ENCODE data around the gene CTNNA2. TPM values are rescaled to one million over a fixed set of nuclear protein-coding genes. Genes with fewer than 3 reads are reported as not detected.

CTNNA2 gene
- polyA plus RNA-seq, 1 of the 3 experiments (the other 2 are of a cell fraction), result 0.30 TPM

DNA sequence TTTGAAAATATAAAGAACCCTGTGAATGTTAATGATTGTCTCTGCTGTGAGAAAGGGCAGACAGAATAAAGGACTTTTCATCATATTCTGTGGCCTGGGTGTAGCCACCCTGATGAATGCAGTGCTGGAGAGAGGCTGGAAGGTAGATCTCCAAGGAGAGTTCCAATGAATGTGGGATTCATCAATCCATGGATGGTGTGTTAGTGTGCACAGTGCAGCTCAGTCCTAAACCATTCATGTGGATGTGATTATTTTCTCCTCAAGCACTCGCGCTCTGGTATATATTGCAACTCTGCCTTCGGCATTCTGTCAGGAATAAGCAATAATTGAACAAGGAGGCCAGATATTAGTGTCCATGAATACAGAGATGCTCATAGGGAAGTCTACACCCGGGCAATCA, 744.6 kb downstream of the CTNNA2 start:
- Histone ChIP-seq H3K27ac (ENCODE audit: low read depth in 2 of 2, low read length in 1 of 2) (no peak overlapping the region), H3K36me3 (replicated peaks in 1 of 2; ENCODE audit: control insufficient read depth in 1 of 2, insufficient read depth in 2 of 2, low read length in 1 of 2) (no peaks in the 10 kb centered on the region), H3K9ac (no peak overlapping the region), H3K4me3 (ENCODE audit: low read depth in 2 of 2, low read length in 1 of 2) (no peak overlapping the region), H3K9me3 (no peaks in the 10 kb centered on the region), H3F3A (replicated peaks; ENCODE audit: insufficient read depth) (no peaks in the 10 kb centered on the region), H3K79me2 (ENCODE audit: insufficient read depth) (no peaks in the 10 kb centered on the region), H2AFZ (ENCODE audit: low read depth) (no peak overlapping the region), H3K4me1 (ENCODE audit: control insufficient read depth in 1 of 2, insufficient read depth in 2 of 2, low read depth in 1 of 2, low read length in 1 of 2) (peaks cover 0 to 6% of the 10 kb centered on the region in 2 experiments; a peak in 1 of 4 replicates), H3K4me2 (no peak overlapping the region), H3K27me3 (ENCODE audit: insufficient read depth) (no peaks in the 10 kb centered on the region), H4K20me1 (ENCODE audit: insufficient read depth) (no peaks in the 10 kb centered on the region), H3K9me2 (no peaks in the 10 kb centered on the region)
- no peak for DNase-seq
- POLR2A ChIA-PET, result no interaction called here
- TF ChIP-seq RXRA (IDR thresholded peaks at IDR 0.05; ENCODE audit: borderline replicate concordance, low read depth) (no peak), NRF1 (IDR thresholded peaks at IDR 0.05; ENCODE audit: low read depth, low read length) (no peak), SIN3A (IDR thresholded peaks at IDR 0.05; ENCODE audit: borderline replicate concordance, low read depth, low read length) (no peak), POLR2AphosphoS5 (IDR thresholded peaks at IDR 0.05; ENCODE audit: low read depth, low read length) (no peak), EZH2phosphoT487 (IDR thresholded peaks at IDR 0.05; ENCODE audit: borderline replicate concordance, low read depth) (no peak), RAD21 (IDR thresholded peaks at IDR 0.05; ENCODE audit: low read length) (no peak), MXI1 (IDR thresholded peaks at IDR 0.05; ENCODE audit: low read depth, low read length) (no peak)
- TF ChIP-seq, protein P1, sequence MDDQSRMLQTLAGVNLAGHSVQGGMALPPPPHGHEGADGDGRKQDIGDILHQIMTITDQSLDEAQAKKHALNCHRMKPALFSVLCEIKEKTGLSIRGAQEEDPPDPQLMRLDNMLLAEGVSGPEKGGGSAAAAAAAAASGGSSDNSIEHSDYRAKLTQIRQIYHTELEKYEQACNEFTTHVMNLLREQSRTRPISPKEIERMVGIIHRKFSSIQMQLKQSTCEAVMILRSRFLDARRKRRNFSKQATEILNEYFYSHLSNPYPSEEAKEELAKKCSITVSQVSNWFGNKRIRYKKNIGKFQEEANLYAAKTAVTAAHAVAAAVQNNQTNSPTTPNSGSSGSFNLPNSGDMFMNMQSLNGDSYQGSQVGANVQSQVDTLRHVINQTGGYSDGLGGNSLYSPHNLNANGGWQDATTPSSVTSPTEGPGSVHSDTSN (IDR thresholded peaks at IDR 0.05), result no peak
- 52% methylated on average over 4 of the region's 4 CpGs for WGBS (ENCODE audit: low lambda C conversion rate)
- CTCF ChIA-PET, result interaction anchor here (0.6 to 3.8 kb wide), 8 partner anchors 8 to 286 kb away, joined by 3 to 18 read pairs (median 3); no protein-coding TSS in a partner anchor

- H4K20me1 ChIP-seq (ENCODE audit: insufficient read depth), result no peaks in the 10 kb centered on the region
- TF ChIP-seq, protein P2, sequence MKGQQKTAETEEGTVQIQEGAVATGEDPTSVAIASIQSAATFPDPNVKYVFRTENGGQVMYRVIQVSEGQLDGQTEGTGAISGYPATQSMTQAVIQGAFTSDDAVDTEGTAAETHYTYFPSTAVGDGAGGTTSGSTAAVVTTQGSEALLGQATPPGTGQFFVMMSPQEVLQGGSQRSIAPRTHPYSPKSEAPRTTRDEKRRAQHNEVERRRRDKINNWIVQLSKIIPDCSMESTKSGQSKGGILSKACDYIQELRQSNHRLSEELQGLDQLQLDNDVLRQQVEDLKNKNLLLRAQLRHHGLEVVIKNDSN (IDR thresholded peaks at IDR 0.05; ENCODE audit: borderline replicate concordance, low read depth), result no peak
- TF ChIP-seq USF2 (IDR thresholded peaks at IDR 0.05; ENCODE audit: borderline replicate concordance, low read depth, low read length) (no peak), SMC3 (IDR thresholded peaks at IDR 0.05; ENCODE audit: low read depth, low read length) (no peak), GATA2 (CRISPR knock-in tag; IDR thresholded peaks at IDR 0.05) (peak; percentile 68), RAD21 (IDR thresholded peaks at IDR 0.05; ENCODE audit: low read length) (no peak), RFX5 (IDR thresholded peaks at IDR 0.05; ENCODE audit: low read length) (no peak)
- TF ChIP-seq, protein P3, sequence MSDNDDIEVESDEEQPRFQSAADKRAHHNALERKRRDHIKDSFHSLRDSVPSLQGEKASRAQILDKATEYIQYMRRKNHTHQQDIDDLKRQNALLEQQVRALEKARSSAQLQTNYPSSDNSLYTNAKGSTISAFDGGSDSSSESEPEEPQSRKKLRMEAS (IDR thresholded peaks at IDR 0.05; ENCODE audit: low read depth), result no peak
- TF ChIP-seq, protein P4, sequence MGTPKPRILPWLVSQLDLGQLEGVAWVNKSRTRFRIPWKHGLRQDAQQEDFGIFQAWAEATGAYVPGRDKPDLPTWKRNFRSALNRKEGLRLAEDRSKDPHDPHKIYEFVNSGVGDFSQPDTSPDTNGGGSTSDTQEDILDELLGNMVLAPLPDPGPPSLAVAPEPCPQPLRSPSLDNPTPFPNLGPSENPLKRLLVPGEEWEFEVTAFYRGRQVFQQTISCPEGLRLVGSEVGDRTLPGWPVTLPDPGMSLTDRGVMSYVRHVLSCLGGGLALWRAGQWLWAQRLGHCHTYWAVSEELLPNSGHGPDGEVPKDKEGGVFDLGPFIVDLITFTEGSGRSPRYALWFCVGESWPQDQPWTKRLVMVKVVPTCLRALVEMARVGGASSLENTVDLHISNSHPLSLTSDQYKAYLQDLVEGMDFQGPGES (IDR thresholded peaks at IDR 0.05; ENCODE audit: low read depth, low read length), result no peak
- no peak overlapping the region for H3K27ac ChIP-seq (ENCODE audit: low read depth in 2 of 2, low read length in 1 of 2)
- H3F3A ChIP-seq (replicated peaks; ENCODE audit: insufficient read depth), result no peaks in the 10 kb centered on the region
- no peaks in the 10 kb centered on the region for H3K9me3 ChIP-seq
- H3K9ac ChIP-seq, result no peak overlapping the region
- WGBS (ENCODE audit: low lambda C conversion rate), result 19% methylated on average over 5 of the region's 5 CpGs
- no peak overlapping the region for H3K4me3 ChIP-seq (ENCODE audit: low read depth in 2 of 2, low read length in 1 of 2)
- no peak overlapping the region for H3K4me2 ChIP-seq
- no peaks in the 10 kb centered on the region for H3K9me2 ChIP-seq
- ChIA-PET POLR2A (no interaction called here), CTCF (interaction anchor here (1.1 to 3.8 kb wide), 2 partner anchors 19 to 287 kb away, joined by 3 to 18 read pairs; no protein-coding TSS in a partner anchor)
- no peaks in the 10 kb centered on the region for H3K27me3 ChIP-seq (ENCODE audit: insufficient read depth)
- peak; percentile 1 for DNase-seq
- no peaks in the 10 kb centered on the region for H3K36me3 ChIP-seq (replicated peaks in 1 of 2; ENCODE audit: control insufficient read depth in 1 of 2, insufficient read depth in 2 of 2, low read length in 1 of 2)
- H2AFZ ChIP-seq (ENCODE audit: low read depth), result no peak overlapping the region
- H3K4me1 ChIP-seq (ENCODE audit: control insufficient read depth in 1 of 2, insufficient read depth in 2 of 2, low read depth in 1 of 2, low read length in 1 of 2), result peaks cover 0 to 6% of the 10 kb centered on the region in 2 experiments; a peak in 1 of 4 replicates
- H3K79me2 ChIP-seq (ENCODE audit: insufficient read depth), result no peaks in the 10 kb centered on the region
Observed at GRCh38 chr2:80258341-80258740, 745.5 kb downstream of the CTNNA2 start.

Data from SK-N-SH (cell line).